Ishikawa (cell line): ENCODE results near the gene TBC1D5.

Experiments used
- CEBPB ChIP-seq: IDR thresholded peaks from 2 replicates; pipeline ENCODE4 v1.6.1; 2012
- CREB1 ChIP-seq: IDR thresholded peaks from 2 replicates; pipeline ENCODE4 v1.6.1; 2012; ENCODE audit warnings: low read depth
- EGR1 ChIP-seq: IDR thresholded peaks from 2 replicates; pipeline ENCODE4 v1.6.1; 2012
- EP300 ChIP-seq: IDR thresholded peaks from 2 replicates; pipeline ENCODE4 v1.6.1; 2012; ENCODE audit warnings: borderline replicate concordance
- FOXM1 ChIP-seq: IDR thresholded peaks from 2 replicates; pipeline ENCODE4 v1.6.1; 2012; ENCODE audit warnings: low read depth, borderline replicate concordance
- NFIC ChIP-seq: IDR thresholded peaks from 2 replicates; pipeline ENCODE4 v1.6.1; 2012
- RAD21 ChIP-seq: IDR thresholded peaks from 2 replicates; pipeline ENCODE4 v1.6.1; 2012; ENCODE audit warnings: low read depth
- TAF1 ChIP-seq: IDR thresholded peaks from 2 replicates; pipeline ENCODE4 v1.6.1; 2012; ENCODE audit warnings: low read depth, mild to moderate bottlenecking
- TCF12 ChIP-seq: IDR thresholded peaks from 2 replicates; pipeline ENCODE4 v1.6.1; 2012; ENCODE audit warnings: low read depth
- TEAD4 ChIP-seq: IDR thresholded peaks from 2 replicates; pipeline ENCODE4 v1.6.1; 2012
- YY1 ChIP-seq: IDR thresholded peaks from 2 replicates; pipeline ENCODE4 v1.6.1; 2012; ENCODE audit warnings: low read depth
- ZBTB7A ChIP-seq: IDR thresholded peaks from 2 replicates; pipeline ENCODE4 v1.6.1; 2012; ENCODE audit warnings: low read depth
- TF ChIP-seq, protein P1 (sequence below): IDR thresholded peaks from 2 replicates; pipeline ENCODE4 v1.6.1; 2012; ENCODE audit warnings: low read depth, mild to moderate bottlenecking
- TF ChIP-seq, protein P2 (sequence below): IDR thresholded peaks from 2 replicates; pipeline ENCODE4 v1.6.1; 2012
- TF ChIP-seq, protein P3 (sequence below): IDR thresholded peaks from 2 replicates; pipeline ENCODE4 v1.6.1; 2012

TBC1D5 gene

DNA sequence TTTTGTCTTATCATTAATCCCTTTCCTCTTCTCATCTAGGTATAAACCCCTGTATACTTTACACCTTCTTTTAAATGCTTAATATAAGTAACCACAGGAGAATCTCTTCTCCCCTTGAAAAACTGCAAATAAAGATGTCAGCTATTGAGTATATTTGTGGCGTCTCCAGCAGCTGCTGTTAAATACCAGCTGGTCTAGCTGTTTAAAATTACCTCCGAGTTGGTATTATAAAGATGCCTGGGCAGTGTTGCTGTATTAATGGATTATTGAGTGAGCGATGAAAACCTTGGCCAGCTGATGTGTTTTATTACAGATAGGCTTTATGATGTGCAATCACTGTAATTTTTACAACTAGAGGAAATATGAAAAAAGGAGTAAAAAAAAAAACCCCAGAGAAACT lies 388.1 kb downstream of the TBC1D5 start:
- no peak for TF ChIP-seq TEAD4

DNA sequence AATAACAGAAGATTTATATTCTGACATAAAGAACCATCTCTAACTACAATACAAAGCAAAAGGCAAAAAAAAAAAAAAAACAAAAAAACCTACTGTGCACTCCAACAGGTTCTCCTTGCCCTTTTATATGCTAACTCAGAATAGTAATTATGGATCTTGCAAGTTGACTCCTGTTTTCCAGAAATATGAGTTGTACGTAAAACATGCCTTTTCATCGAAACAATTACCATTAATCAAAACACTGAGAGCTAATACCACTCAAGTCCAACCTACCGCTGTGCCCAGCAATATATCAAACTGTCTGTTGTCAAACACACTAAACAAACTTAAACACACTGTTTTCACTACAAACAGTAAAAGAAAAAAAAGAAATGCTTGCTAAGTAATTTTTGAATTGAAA lies 389.8 kb downstream of the TBC1D5 start:
- TF ChIP-seq TCF12 (no peak), CREB1 (no peak), TEAD4 (no peak), YY1 (no peak), ZBTB7A (no peak), TAF1 (no peak), CEBPB (no peak)
- TF ChIP-seq, protein P1, sequence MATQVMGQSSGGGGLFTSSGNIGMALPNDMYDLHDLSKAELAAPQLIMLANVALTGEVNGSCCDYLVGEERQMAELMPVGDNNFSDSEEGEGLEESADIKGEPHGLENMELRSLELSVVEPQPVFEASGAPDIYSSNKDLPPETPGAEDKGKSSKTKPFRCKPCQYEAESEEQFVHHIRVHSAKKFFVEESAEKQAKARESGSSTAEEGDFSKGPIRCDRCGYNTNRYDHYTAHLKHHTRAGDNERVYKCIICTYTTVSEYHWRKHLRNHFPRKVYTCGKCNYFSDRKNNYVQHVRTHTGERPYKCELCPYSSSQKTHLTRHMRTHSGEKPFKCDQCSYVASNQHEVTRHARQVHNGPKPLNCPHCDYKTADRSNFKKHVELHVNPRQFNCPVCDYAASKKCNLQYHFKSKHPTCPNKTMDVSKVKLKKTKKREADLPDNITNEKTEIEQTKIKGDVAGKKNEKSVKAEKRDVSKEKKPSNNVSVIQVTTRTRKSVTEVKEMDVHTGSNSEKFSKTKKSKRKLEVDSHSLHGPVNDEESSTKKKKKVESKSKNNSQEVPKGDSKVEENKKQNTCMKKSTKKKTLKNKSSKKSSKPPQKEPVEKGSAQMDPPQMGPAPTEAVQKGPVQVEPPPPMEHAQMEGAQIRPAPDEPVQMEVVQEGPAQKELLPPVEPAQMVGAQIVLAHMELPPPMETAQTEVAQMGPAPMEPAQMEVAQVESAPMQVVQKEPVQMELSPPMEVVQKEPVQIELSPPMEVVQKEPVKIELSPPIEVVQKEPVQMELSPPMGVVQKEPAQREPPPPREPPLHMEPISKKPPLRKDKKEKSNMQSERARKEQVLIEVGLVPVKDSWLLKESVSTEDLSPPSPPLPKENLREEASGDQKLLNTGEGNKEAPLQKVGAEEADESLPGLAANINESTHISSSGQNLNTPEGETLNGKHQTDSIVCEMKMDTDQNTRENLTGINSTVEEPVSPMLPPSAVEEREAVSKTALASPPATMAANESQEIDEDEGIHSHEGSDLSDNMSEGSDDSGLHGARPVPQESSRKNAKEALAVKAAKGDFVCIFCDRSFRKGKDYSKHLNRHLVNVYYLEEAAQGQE: no peak

DNA sequence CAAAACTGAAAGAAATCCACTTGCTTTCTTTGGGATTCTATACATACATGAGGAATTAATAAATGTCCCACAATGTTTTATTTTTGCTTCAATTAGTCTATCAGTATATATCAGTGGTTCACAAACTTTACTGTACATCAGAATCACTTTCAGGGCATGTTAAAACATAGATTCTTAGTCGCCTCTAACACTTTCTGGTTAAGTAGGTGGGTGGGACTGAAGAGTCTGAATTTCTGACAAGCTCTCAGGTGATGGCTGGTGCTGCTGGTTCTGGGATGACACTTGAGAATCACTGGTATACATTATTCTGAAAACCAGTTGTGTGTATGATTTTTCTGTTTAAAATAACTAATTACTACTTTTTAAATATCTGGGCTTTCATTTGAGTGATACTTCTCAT lies 393.3 kb downstream of the TBC1D5 start:
- TF ChIP-seq, protein P2, sequence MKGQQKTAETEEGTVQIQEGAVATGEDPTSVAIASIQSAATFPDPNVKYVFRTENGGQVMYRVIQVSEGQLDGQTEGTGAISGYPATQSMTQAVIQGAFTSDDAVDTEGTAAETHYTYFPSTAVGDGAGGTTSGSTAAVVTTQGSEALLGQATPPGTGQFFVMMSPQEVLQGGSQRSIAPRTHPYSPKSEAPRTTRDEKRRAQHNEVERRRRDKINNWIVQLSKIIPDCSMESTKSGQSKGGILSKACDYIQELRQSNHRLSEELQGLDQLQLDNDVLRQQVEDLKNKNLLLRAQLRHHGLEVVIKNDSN: no peak
- no peak for TF ChIP-seq FOXM1
- no peak for TF ChIP-seq CEBPB
- TF ChIP-seq TCF12: no peak
- no peak for TF ChIP-seq TAF1
- TF ChIP-seq CREB1: no peak
- no peak for TF ChIP-seq ZBTB7A
- TF ChIP-seq EGR1: no peak
- TF ChIP-seq YY1: no peak
- TF ChIP-seq TEAD4: no peak

DNA sequence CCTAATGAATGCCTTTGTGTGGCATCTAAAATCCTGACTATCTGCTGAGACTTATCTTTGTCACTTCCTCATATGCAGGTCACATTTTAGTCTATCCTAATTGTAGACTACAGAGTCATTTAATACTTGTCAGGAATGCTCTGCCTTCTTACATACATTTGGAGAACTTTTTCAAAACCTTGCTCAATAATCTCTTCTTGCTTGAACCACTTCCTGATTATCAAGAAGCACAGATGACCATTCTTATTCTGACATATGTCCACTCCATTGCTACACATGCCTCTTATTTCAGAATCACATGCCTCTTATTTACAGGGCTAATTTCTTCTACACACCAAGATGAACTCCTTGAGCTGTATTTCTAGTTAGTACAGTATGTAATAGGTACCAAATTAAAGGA lies 400.3 kb downstream of the TBC1D5 start:
- no peak for TF ChIP-seq TAF1
- TF ChIP-seq YY1: no peak
- TF ChIP-seq EGR1: no peak
- TF ChIP-seq NFIC: no peak
- no peak for TF ChIP-seq EP300

DNA sequence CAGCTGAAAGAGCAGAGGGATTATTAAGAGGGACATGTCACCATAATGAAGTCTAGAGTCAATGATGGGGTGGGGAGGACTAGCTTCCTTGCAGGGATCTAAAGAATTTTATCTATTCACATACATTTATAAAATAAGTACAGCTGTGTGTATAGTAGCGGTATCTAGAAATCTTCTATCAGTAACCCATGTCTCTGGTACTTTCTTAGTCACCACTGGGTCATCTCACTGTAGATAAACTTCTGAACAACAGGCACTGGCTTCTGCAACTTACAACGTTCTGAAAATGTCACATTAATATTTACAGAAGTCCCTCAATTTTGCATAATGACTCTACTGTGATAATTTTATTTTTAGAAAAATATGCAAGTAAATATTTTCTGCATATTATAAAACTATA lies 401.7 kb downstream of the TBC1D5 start:
- TF ChIP-seq EP300: no peak
- TF ChIP-seq, protein P2: no peak
- TF ChIP-seq, protein P1: no peak
- TF ChIP-seq CEBPB: no peak
- TF ChIP-seq TEAD4: no peak
- TF ChIP-seq, protein P3, sequence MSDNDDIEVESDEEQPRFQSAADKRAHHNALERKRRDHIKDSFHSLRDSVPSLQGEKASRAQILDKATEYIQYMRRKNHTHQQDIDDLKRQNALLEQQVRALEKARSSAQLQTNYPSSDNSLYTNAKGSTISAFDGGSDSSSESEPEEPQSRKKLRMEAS: no peak
- TF ChIP-seq ZBTB7A: no peak
- TF ChIP-seq YY1: no peak
- TF ChIP-seq TCF12: no peak
- TF ChIP-seq CREB1: no peak
- no peak for TF ChIP-seq EGR1
- no peak for TF ChIP-seq TAF1

DNA sequence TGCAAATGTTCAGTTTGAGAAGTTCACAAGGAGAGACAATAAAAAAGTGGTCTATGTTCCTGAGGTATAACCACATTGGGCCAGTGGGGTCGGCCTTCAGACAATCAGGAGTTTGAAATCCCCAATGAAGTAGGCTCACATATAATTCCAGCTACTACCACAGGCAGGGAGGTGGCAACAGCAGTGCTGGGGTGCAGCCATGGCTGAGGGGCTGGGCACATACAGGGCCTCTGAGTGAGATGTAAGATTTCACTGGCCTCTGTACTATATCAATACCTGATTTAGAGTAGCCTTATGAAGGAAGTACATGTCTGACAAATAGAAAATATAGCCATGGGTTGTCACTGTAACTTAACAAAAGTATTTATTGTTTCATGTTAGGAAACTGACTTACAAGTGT lies 402.2 kb downstream of the TBC1D5 start:
- no peak for TF ChIP-seq FOXM1
- TF ChIP-seq YY1: no peak
- TF ChIP-seq NFIC: no peak
- TF ChIP-seq EP300: no peak

DNA sequence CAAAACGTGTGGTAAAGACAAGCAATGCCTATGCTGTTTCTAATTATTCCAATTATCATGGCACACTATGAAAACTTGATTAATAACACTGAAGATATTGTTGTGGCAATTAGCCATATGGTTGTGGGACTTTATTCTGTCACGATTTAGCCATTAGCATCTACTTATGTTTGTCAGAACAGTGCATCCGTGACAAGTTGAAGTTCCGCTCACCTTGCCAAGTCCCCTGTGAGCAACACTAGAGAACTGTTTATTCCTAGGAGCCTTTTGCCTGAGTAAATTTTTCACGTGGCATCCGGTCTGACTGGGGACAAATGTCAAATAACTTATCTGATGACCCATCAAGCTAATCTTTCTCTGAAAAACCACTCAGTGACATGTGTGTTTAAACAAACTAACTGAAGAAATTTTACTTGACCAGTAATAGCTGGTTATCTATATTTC lies 403.3 kb downstream of the TBC1D5 start:
- no peak for TF ChIP-seq ZBTB7A
- no peak for TF ChIP-seq NFIC
- no peak for TF ChIP-seq YY1
- TF ChIP-seq CREB1: no peak
- TF ChIP-seq TCF12: no peak
- no peak for TF ChIP-seq TEAD4
- no peak for TF ChIP-seq RAD21
- no peak for TF ChIP-seq EP300

DNA sequence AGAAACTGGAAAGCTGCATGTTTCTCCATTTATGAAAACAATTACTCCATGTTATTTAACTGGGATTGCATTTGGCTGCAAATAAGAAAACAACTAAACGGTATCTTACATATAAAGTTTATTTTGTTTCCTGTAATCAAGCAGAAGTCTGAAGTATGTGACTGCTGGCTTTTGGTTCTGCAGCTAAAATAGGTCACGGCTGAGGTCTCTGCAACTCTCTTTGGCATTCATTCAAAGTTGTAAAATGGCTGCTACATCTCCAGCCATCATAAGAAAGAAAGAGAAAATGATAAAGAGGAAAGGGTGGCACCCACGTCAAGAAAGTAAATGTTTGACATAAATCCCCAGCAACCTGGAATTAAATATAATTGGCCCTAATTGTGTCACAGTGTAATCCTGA lies 406.1 kb downstream of the TBC1D5 start:
- TF ChIP-seq EP300: no peak
- no peak for TF ChIP-seq TAF1
- no peak for TF ChIP-seq YY1
- TF ChIP-seq FOXM1: no peak
- TF ChIP-seq, protein P3: no peak
- no peak for TF ChIP-seq CEBPB
- TF ChIP-seq TCF12: no peak
- no peak for TF ChIP-seq ZBTB7A
- TF ChIP-seq, protein P2: no peak
- TF ChIP-seq CREB1: no peak
- TF ChIP-seq RAD21: no peak
- TF ChIP-seq EGR1: no peak
- TF ChIP-seq, protein P1: no peak
- no peak for TF ChIP-seq NFIC
- no peak for TF ChIP-seq TEAD4
